CD1c-positive myeloid dendritic cell (primary cell): Measurements from ENCODE around the gene TSPAN6.

Experiments used
- DNase-seq: peaks from one replicate; pipeline ENCODE4 v3.0.0-alpha.2; 2016; ENCODE audit errors: extremely low spot score

TSPAN6 gene

DNA sequence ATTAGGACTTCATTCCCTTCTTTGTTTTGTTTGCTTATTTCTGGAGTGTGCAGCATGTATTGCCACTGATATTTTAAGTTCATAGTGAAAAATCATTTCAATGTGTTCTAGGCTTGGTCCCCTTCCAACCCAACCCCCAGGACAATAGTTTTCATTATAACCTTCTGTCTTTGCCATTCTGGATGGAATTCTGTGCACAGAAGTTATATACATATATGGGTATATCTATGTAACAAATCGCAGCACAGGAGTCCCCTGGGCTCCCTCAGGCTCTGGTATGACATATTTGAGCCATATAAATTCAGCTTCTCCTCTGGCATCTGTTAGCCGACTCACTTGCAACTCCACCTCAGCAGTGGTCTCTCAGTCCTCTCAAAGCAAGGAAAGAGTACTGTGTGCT lies 52.0 kb downstream of the TSPAN6 start, which contains the start of gene TNMD:
TNMD (plus strand) TSS at position 326 of the 400 bp plus-strand sequence. CDS start 83 bp downstream, outside the sequence.
- no peak for DNase-seq
